Superior temporal gyrus (tissue), 1 donor: Measurements from ENCODE around the gene SPOCK2.

Source experiments
- DNase-seq: peaks from one replicate; pipeline ENCODE4 v3.0.0-alpha.2; 2016; ENCODE audit errors: extremely low spot score

The SPOCK2 gene

DNA sequence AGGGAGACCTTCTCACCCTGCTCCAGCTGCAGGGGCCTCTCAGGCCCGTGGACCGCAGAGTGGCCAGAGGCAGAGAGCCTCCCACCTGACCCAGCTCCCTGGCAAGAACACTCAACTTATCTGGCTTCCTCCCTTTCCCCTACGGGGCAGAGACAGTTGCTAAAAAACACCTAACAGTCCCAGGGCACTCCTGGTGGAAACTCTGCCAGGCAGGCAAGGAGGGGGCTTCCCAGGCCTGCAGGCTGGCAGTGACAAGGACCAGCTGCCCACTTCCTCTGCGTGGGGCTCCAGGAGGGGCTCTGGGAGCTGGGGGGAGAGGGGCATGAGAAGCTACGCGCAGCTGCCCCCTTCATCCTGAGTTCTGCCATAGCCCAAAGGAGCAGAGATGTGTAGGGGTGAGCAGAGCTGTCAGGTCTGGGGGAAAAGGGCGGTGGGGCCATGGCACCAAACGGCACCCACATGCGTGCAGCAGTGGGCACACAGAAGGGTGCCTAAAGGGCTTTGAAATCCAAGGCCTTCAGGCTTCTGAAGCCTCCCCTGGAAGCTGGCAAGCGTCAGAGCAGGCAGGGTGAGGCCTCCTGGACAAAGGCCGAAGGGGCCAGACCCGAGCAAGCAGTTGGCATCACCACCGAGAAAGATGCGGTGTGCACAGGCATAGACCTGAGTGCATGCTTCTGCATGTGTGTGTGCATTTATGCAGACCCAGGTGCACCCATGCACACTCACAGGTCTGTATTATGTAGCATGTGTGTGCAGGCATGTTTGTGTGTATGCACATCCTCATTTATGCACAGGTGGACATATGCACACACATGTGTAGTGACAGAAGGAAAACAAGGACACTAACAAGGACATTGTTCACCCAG is 14.4 kb downstream of the SPOCK2 start:
- no peak for DNase-seq

DNA sequence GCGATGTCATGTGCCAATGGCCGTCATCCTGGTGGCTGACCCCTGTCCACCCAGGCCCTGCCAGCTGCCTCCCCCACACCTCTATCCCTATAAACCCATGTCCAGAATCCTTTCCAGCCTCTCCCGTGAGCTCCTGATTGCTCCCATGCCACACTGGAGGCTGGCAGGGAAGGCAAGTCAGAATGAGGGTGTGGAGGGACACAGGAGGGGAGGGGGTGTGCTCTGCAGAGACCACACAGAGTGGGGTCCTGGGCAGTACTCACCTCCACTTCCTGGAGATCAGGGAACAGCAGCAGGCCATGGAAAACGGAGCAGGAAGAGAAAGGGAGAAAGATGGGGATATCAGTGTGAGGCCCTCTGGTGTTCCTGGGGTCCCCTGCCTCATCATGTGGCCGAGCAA is 15.7 kb downstream of the SPOCK2 start:
- no peak for DNase-seq

DNA sequence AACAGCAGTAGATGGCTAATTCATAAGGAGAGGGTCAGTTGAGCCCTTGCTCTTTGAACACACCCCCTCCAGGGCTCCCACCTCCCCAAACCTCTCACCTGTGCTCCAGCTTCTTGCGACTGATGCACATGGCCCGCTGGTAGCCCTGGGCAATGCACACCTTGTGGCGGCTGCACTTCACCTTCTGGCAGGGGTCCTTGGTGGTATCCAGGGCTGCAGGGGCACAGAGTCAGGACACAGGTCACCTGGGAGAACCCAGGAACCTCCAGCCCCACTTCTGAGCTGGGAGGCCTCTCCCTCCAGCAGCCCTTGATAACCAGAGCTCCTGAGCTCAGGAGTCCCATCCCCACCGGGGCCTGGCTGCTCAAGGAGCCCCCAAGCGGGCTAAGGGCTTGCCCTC is 16.3 kb downstream of the SPOCK2 start:
- DNase-seq, result no peak

DNA sequence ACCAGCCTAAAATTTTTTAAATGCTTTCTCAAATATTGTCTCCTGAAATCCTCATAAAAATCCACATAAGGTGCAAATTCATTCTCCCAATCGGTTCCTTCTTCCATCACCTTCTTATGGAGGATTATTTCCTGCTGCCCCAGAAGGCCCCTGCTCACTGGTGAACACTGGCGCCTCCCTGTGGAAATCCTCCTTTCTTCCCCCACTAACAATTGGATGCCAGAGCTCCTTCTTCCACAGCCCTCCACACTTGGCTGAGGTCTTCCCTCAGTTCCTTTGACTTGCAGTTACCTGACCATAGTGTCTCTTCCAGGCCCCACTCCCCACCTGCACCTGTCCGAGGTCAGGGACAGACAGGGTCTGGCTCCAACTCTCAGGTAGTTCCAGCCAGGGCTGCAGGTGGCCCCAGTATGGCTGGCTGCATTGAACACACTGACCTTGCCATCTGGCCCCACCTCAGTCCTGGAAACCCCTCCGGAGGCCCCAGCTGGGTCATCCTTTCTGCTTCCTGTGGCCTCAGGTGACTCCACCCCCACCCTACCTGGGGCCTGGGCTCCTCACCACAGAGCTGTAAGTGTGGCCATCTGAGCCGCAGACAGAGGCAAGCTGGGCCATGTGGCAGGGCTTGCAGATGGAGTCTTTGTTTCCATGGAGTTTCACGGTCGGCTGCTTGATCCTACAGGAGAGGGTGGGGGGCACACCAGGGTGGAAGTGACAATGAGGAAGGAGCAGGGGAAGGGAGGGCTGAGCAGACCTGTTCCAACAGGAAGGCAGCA is 18.4 kb downstream of the SPOCK2 start:
- DNase-seq, result no peak

DNA sequence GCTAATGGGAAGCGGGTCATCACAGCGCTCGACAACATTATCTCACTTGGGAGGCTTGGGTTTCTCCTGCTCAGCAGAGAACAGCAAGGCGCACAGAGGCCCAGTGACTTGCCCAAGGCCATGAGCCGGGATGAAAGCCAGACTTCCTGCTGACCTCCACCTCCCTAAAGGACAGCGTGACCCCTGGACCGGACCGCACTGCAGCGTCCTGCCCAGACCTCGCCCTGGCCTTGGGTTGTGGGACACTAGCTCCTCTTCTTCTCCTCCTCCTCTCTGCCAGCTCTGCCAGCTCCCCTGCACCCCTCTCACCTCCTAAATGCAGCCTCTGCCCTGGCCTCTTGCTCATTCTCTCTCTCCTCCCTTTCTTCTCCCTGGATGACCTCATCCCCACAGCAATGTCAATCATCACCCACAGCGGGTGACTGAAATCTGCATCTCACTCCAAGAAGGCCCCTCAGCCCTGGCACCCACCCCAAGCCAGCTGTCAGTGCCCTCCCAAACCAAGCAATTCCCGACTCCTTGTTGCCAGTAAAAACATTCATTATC is 19.4 kb downstream of the SPOCK2 start:
- no peak for DNase-seq

DNA sequence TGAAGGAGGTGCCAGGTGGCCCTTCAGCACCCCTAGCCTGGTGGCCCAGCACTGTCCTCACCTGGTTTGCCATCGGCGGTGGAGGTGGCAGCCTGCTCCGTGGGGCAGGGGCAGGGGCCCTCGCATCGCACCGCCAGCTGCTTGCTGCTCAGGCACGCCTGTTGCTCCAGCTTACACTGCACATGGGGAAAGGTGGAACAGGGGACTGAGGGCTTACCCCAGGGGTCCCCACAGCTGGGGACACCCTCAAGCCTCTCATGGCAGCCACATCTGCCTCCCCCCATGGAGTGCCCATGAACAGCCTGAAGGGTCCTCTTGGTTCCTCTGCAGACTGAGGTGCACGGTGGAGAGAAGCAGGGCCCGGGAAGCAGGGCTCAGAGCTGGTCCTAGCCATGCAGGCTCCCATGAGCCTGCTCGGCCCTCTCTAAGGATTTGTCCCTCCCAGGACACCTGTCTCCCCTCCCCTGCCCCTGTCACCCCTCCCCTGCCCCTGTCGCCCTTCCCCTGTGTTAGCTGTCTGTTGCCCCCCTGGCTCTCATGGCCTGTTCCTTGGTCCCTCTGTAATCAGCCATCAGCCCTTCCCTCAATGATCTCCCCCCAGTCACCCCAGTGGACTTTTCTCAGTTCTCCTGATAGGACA is 20.1 kb downstream of the SPOCK2 start:
- no peak for DNase-seq

DNA sequence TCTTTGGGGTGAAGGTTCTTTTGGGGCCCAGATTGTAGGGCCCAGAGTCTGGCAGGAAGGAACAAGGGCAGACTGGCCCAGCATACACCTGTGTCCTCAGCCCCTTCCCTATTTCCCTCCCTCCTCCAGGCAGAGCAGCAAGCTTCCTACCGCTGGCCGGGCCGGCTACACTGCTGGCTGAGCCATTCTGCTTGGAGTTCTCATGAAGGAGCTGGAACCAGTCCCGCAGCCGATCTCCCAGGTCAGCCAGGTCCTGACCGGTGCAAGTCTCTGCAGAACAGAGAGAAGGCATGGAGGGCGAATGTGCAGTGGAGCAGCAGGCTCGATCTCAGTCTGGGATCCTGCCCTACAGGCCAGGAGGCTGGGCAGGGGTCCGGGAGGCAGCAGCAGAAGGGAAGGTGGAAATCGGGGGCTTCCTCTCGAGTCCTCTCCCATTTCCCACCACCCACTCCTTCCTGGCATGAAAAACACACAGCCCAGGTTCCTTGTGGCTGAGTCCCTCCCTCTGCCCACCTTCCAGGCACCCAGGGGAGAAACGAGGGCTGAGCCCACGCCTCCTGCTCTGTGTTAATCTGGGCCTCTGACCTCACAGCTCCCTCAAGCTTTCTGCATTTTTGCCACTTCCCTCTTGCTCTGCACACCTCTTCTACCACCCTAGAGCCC is 20.8 kb downstream of the SPOCK2 start:
- DNase-seq, result no peak

DNA sequence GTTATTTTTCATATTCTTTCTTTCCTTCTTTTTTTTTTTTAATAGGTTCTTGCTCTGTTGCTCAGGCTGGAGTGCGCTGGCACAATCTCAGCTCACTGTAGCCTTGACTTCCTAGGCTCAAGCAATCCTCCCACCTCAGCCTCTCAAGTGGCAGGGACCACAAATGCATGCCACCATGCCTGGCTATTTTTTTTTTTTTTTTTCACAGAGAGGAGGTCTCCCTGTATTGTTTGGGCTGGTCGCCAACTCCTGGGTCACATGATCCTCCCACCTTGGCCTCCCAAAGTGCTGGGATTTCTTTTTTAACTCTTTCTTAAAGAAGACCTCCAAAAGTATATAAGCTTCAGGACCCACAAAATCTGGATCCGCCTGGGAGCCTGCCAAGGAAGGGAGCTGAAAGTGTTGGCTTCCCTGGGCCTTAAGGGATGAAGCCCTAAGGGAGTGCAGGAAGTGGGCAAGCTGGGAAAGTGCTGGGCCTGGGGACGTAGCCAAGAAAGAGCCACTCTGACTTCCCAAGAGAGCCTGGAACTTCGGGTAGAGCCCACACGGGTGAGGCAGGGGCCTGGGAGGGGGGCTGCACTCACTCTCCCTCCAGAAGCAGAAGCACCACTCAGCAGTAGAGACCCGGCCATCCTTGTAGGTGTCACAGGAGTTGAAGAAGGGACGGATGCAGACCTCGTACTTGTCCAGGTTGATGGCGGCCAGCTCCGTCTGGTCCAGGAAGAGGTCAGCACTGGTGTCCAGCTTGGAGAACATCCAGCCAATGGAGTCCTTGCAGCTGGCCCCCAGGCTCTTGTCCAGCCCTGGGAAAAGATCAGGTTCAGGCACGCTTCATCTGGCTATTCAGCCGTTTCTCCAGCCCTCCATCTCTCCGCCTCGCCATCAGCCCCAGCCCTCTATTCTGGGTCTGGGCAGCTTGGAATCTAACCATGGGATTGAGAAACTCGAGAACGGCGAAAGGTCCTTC is 21.8 kb downstream of the SPOCK2 start:
- no peak for DNase-seq

DNA sequence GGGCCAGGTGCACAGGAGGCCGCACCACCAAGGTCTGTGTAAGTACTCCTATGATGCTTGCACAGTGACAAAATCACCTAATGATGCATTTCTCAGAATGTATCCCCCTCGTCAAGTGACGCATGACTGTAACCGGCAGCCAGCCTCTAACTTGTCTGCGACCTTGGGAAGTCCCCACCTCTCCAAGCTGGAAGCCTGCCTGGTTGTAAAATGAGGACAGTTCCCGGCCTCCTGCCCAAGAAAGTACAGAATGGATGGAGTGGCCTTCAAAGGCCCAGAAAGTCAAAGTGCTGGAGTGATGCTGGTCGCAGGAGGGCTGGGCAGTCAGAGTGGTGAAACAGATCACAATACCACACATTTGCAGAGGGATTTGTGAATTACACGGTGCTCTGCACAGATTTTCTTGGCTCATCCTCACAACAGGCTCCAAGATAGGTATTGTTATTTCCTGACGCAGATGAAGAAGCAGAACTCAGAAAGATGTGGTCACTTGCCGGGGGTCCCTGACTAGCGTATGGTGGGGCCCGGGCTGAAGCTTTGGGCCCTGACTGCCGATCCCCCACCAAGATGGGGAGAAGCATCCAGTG is 22.8 kb downstream of the SPOCK2 start:
- DNase-seq, result no peak

DNA sequence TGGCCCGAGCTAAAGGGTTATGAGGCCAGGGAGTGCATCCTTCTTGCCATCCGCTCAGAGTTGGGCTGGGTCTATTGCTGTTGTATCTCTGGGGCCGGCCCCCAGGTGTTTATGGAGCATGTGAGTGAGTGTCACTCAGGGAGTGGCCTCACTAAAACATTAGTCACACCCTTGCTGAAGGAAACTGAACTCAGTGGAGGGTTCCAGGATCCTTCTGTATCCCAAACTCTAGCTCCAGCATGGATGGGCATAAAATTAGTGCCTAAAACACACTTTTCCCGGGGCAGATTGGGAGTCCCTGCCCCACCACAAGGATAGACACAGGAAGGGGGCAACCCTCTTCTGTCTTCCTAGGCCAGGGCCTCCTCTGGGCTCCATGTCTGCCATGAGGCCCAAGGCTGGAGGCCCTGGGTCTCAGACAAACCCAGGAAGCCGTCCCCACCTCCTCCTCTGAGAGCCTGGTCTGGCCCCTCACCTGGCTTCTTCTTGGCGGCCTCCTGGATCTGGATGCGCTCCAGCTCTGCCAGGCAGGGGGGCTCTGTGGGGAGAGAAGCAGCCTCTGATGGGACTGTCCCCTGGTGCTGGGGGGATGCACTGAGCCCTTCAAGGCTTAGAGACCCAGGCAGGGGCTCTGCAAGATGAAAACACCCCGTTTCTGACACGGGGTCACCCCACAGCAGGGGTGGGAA is 24.5 kb downstream of the SPOCK2 start:
- DNase-seq, result no peak

DNA sequence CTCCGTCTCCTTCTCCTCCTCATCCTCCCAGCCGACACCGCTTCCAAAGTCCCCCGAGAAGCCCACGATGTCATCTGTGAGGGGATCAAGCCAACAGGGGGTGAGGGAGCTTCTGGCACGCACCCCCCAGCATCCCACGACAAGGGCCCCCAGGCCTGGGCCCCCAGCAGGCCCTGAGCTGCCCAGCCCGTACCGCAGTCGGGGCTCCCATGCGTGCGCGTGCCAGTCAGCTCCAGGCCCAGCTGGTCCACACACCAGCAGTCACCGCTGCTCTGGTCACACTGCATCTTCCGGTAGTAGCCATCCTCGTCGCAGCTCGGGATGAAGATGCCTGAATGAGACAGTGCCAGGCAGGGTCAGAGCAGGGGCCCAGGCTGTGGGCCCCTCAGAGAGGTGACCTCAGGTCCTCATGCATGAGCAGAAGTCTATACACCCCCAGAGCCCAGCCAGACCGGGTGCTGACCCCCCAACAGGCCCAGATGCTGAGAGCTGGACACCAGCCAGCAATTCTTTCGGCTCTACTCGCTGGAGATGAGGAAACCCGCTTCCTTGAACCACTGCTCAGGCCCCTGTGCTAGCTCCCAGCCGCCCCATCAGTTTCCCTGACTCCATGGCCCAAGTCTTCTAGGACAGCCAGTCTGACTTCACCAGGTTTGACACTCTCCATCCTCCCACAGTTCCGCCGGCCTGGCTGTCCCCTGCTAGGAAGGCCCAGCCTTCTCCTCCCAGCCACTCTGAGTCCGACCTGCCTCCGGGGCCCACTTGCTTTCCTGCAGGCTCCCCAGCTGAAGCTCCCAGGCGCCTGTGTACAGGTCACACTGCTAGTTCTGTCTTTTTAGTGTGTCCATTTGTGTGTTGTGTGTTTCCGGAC is 25.3 kb downstream of the SPOCK2 start:
- DNase-seq, result no peak

DNA sequence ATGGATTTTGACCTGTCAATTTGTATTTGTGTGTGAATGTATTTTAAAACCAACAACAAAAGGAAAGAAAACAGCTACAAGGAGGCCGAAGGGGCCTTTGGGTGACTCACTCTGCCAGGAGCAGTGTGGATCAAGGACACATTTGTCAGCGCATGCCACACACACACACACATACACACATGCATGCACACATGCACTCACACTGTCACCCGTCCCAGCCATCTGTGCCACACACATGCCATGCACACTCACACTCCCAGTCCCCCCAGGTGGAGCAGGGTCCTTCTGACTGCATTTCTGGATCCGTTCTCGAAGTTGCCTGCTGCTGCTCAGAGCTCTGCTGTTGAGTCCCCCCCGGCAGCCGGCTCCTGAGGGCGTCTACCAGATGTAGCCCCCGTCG is 26.0 kb downstream of the SPOCK2 start:
- no peak for DNase-seq

DNA sequence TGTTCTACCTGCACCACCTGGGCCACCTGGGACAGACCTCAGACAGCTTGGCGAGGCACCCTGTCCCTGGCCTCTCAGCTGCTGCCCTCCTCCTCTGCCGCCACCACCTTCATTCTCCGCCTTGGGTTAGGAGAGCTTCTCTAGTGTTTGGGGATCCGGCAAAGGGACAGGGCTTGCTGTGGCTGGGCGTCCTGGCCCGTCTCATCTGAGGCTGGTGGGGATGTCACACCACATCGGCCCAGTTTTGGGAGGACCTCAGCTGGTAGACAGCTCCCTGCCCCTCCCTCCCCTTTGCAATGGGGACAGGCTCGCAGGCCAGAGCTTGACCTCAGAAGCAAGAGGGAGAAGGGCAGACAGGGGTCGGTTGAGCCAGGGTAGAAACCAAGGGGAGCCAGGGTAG is 26.4 kb downstream of the SPOCK2 start:
- no peak for DNase-seq

DNA sequence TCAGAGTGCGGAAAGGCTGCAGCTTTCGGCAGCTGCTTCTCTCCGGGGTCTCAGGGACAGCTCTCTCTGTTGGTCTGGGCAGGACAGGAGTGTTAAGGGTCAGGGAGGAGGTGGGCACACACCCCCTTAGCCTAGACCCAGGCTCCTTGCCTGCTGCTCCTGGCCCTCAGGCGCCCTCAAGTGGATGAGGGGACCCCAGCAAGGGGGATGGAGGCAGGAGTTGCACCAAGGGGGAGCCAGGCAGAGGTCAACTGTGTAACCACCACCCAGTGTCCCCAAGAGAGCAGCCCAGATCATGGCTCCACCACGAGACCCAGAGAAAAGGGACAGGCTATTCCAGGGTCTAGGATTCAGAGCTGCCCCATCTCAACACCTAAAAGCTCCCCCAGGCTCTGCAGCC is 26.9 kb downstream of the SPOCK2 start:
- DNase-seq, result no peak

DNA sequence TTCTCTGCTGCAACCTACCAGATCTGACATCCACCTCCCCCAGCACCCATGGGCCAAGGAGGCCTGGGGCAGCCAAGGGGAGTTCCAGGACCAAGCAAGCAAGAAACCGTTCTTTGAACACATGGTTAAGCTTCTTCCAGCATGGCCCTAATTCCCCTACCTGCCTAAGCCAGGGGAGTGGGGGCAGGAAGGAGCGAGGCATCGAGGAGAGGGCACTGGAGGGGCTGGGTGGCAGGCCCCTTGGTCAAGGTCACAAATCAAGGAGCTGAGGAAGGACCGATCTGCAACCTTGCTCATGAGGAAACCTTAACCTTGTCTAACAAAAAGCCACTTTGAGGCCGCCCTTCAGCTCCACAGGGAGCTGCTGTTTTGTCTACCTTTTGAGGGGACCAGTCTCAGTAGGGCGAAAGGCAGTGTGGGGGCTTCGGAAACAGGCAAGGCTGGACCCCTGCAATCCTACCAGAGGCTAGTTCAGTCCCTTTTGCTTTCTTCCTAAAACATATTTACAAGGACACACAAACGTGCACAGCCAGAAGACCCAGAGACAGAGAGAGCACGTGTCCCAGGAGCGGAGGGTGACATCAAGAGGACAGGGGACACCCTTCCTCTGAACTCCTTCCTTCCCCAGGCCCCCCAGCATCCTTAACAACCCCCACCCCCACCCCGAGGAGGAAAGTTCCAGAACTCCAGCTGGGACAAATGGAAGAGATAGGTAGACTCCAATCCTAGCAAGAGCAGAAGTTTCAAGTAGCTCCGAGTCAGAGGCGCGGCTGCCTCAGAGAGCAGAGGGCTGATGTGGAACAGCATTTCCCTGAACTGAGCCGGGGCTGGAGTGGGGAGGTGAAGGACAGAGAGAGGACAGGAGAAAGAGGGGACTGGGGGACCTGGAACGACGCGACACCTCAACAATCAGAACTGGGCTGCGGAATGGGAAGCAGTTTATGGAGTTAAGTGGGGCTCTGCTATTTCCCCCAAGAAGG is 28.2 kb downstream of the SPOCK2 start:
- no peak for DNase-seq

DNA sequence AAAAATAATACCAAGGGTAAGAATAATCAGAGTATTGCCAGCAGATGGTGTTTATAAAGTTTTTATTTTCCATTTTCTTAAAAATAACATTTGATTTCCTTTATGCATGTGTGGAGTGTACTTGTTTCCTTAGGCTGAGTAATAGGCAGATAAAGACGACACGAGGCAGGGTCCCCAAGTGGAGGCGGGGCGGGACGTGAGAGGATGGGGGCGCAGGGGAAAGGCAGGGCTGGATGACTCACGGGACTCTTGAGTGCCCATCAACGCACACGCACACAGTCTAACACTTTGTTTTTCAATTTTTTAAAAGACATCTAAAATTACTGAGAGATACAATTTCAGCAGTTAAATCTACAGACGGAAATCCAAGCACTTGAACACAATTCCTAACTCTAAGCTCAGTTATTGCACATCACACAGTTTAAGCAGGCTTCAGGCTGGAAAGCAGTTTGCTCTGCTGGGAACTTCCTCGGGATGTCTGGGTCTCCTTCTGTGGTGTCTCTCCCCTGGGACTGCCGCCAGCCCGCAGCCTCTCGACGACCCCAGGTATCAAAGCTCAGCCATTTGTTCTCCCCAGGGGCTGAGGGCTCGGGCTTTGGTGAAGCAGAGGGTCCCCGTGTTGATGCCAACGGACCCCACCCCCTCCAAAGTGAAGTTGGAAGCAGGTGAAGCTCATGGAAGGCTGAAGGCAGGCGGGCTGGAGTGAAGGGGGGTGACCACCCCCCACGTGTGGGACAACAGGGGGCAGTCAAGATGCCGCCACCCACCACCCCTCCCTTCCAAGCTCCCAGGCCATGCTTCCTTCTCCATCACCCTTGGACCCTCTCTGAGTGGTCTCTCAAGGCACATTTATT is 29.1 kb downstream of the SPOCK2 start:
- DNase-seq, result no peak
